MCF 10A (cell line): ENCODE data around the gene KLK10. TPM values are rescaled to one million over a fixed set of nuclear protein-coding genes. Genes with fewer than 3 reads are reported as not detected.

Experiments
- BruUV-seq: library from RNA; stranded (reverse); fragments of 400-500 nt; replicated peaks from 2 replicates; lab custom pipeline; 2021; lab: Mats Ljungman, UMichigan
- CTCF ChIA-PET: fragments of 300-600 bp; sonication (Branson Sonifier 250); formaldehyde crosslinking; extraction: SDS; loops from one replicate; lab custom pipeline; 2021; ENCODE audit warnings: antibody characterized with exemption, inconsistent platforms; lab: Yijun Ruan, JAX
- POLR2A ChIA-PET: fragments of 300-600, 350-650 bp; sonication (Branson Sonifier 250); formaldehyde crosslinking; extraction: SDS; loops from one replicate; lab custom pipeline; 2020; ENCODE audit warnings: antibody characterized with exemption, inconsistent platforms; lab: Yijun Ruan, JAX
- DNase-seq: peaks from one replicate; pipeline ENCODE4 v3.0.0-alpha.2; 2018; ENCODE audit not compliant: unreplicated experiment
- H3K27ac Mint-ChIP-seq: one replicate; pipeline ENCODE4 v1.8.0; 2022; ENCODE audit warnings: mild to moderate bottlenecking, low read depth, mixed read lengths; ENCODE audit not compliant: unreplicated experiment
- H3K27me3 Mint-ChIP-seq: one replicate; pipeline ENCODE4 v1.8.0; 2022; ENCODE audit warnings: mixed read lengths; ENCODE audit not compliant: insufficient read depth, unreplicated experiment
- H3K36me3 Mint-ChIP-seq: one replicate; pipeline ENCODE4 v1.8.0; 2022; ENCODE audit warnings: mild to moderate bottlenecking, moderate library complexity, mixed read lengths; ENCODE audit not compliant: insufficient read depth, unreplicated experiment
- H3K4me1 Mint-ChIP-seq: one replicate; pipeline ENCODE4 v1.8.0; 2022; ENCODE audit warnings: mixed read lengths; ENCODE audit not compliant: insufficient read depth, unreplicated experiment
- H3K4me3 Mint-ChIP-seq: one replicate; pipeline ENCODE4 v1.8.0; 2022; ENCODE audit warnings: mild to moderate bottlenecking, moderate library complexity, mixed read lengths; ENCODE audit not compliant: unreplicated experiment
- H3K9me3 Mint-ChIP-seq: one replicate; pipeline ENCODE4 v1.8.0; 2022; ENCODE audit warnings: mixed read lengths; ENCODE audit not compliant: unreplicated experiment
- intact Hi-C: fragments of 100-400 bp; cut with micrococcal nuclease; formaldehyde crosslinking; loops from 2 replicates; pipeline ENCODE4 v1.14.1; 2022
- total RNA-seq: library from RNA; stranded (reverse); gene quantifications from 2 replicates; pipeline ENCODE4 v1.2.3, GENCODE V29; 2022
- TF ChIP-seq, protein P1 (sequence below): fragments of 200-600 bp; IDR thresholded peaks from one replicate; pipeline ENCODE4 v1.8.0; 2022; ENCODE audit warnings: antibody characterized with exemption, mild to moderate bottlenecking; ENCODE audit not compliant: unreplicated experiment

The KLK10 gene
- total RNA-seq, 1 experiment from 2014 or later, result not detected

DNA sequence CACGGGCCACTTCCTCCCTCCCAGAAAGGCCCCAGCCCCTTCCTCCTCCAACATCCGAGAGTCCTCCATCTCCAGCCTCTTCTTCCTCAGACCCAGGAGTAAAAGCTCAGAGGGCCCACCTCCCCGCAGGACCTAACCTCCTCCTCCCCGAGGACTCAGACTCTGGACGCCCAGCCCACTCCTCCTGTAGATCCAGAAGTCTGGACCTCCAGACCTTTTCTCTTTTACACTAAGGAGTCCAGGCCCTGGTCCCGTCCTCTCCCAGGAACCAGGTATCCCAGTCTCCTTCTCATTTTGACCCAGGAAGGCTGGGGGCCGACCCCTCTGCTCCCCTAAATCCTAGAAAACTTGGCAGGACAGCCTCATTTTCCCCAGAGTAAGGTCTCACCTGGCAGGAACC, 16.2 kb downstream of the KLK10 start:
- Mint-ChIP-seq H3K36me3 (peaks cover 6% of the 10 kb centered on the region), H3K27me3 (peaks cover 4% of the 10 kb centered on the region), H3K9me3 (peaks cover 1% of the 10 kb centered on the region), H3K4me1 (no peaks in the 10 kb centered on the region), H3K27ac (no peak overlapping the region), H3K4me3 (no peak overlapping the region)
- TF ChIP-seq, protein P1, sequence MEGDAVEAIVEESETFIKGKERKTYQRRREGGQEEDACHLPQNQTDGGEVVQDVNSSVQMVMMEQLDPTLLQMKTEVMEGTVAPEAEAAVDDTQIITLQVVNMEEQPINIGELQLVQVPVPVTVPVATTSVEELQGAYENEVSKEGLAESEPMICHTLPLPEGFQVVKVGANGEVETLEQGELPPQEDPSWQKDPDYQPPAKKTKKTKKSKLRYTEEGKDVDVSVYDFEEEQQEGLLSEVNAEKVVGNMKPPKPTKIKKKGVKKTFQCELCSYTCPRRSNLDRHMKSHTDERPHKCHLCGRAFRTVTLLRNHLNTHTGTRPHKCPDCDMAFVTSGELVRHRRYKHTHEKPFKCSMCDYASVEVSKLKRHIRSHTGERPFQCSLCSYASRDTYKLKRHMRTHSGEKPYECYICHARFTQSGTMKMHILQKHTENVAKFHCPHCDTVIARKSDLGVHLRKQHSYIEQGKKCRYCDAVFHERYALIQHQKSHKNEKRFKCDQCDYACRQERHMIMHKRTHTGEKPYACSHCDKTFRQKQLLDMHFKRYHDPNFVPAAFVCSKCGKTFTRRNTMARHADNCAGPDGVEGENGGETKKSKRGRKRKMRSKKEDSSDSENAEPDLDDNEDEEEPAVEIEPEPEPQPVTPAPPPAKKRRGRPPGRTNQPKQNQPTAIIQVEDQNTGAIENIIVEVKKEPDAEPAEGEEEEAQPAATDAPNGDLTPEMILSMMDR, result no peak
- CTCF ChIA-PET, result no interaction called here
- no peak for DNase-seq
- intact Hi-C loops, result no loop called here
- POLR2A ChIA-PET, result no interaction called here
- BruUV-seq, result no TSS peak

DNA sequence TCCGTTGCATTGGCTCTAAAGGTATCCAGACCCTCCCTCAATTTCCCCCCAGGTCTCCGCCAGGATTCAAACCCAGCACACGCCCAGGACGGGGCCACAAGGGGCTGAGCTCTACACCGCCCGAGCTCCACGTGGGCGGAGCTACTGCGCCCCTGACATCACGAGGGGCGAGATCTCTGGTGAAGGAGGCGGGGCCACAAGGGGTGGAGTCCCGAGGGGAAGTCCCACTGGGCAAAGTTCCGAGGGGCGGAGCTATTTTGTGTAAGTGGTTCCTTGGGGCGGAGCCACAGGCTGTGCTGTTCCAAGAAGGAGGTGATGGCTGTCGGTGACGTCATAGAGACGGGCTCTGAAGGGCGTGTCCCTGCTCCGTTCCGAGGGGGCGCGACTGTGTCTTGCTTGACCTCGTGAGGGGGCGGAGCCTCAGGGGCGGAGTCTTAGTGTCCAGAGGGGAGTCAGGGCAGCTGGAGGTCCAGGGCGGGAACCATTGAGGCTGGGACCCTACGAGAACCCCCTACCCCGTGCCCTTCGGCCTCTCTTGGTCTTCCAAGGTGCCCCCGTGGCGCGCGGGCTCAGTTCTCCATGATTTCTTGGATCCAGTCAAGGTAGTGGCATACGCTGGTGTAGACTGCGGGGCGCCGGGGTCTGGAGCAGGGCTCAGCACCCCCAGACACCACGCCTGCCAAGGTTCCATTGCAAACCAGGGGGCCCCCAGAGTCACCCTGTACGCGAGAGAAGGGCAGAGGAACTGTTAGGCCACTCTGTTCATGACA, 16.8 kb downstream of the KLK10 start:
- intact Hi-C loops, result no loop called here
- Mint-ChIP-seq H3K4me3 (no peak overlapping the region), H3K36me3 (peaks cover 6% of the 10 kb centered on the region), H3K27ac (no peak overlapping the region), H3K27me3 (peaks cover 10% of the 10 kb centered on the region), H3K4me1 (no peaks in the 10 kb centered on the region), H3K9me3 (peaks cover 6% of the 10 kb centered on the region)
- CTCF ChIA-PET, result interaction anchor here (0.6 to 1.7 kb wide), 4 partner anchors 14 to 61 kb away, joined by 3 to 4 read pairs (median 3); no protein-coding TSS in a partner anchor
- peak; percentile 9 for DNase-seq
- BruUV-seq, result no TSS peak
- POLR2A ChIA-PET, result no interaction called here
- TF ChIP-seq, protein P1, result no peak

DNA sequence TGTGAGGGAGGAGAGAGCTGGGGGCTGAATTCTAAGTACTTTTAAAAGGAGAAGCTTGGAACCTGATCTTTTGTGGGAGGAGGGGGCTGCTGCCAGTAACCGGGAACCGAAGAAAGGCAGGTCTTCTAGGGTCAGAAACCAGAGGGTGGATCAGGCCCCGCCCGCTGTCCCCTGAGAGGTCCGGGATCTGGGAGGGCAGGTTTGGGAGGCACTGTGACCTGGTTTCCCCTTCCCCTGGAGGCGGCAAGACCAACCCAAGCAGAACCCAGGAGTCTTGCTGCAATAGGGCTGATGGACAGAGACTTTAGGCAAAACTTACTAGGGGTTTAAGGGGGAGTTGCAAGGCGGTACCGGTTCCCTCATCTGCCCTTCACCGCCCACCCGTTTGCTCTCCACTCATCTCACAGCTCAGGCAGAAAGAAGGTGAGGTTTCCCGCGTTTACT, 17.4 kb downstream of the KLK10 start:
- ChIA-PET CTCF (interaction anchor here (0.6 to 1.7 kb wide), 4 partner anchors 14 to 62 kb away, joined by 3 to 4 read pairs (median 3); no protein-coding TSS in a partner anchor), POLR2A (no interaction called here)
- Mint-ChIP-seq H3K36me3 (peaks cover 6% of the 10 kb centered on the region), H3K27ac (no peak overlapping the region), H3K9me3 (peaks cover 6% of the 10 kb centered on the region), H3K4me3 (no peak overlapping the region), H3K27me3 (peaks cover 11% of the 10 kb centered on the region), H3K4me1 (no peaks in the 10 kb centered on the region)
- TF ChIP-seq, protein P1, result no peak
- BruUV-seq, result no TSS peak
- DNase-seq, result no peak
- intact Hi-C loops, result no loop called here

DNA sequence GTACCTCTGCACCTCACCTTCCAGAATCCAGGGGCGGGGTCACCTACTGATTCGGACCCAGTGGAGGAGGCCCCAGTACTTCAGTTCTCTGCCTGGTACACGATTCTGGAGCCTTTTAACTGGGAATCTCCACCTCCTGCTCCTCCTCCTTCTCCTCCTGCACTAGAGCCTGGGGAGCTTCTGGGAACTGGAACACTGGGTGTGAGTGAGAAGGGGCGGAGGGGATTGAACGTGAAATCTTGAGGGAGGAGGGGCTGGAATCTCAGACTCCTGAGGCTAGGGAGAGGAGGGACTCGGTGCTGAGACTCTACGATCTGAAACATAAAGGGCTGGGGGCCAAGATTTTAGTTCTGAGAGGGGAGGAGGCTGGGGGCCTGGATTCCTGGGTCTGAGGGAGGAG, 18.0 kb downstream of the KLK10 start, which contains the start of gene KLK8:
KLK8 (minus strand) TSS at position 90 of the 400 bp plus-strand sequence. CDS start 437 bp downstream, outside the sequence.
- no peak within 1 kb of the TSS for H3K27ac Mint-ChIP-seq
- POLR2A ChIA-PET, result interaction anchor here (1.0 kb wide), 1 partner anchor 22 kb away, joined by 4 read pairs; no protein-coding TSS in a partner anchor
- TF ChIP-seq, protein P1, result no peak
- peaks cover 11% of the 10 kb centered on the region for H3K27me3 Mint-ChIP-seq
- H3K9me3 Mint-ChIP-seq, result peaks cover 6% of the 10 kb centered on the region
- no TSS peak for BruUV-seq
- CTCF ChIA-PET, result interaction anchor here (1.7 kb wide), 1 partner anchor 15 kb away, joined by 3 read pairs; no protein-coding TSS in a partner anchor
- no peak within 1 kb of the TSS for H3K4me3 Mint-ChIP-seq
- H3K36me3 Mint-ChIP-seq, result peaks cover 6% of the 10 kb centered on the region
- intact Hi-C loops, result no loop called here
- no peaks in the 10 kb centered on the region for H3K4me1 Mint-ChIP-seq
- no peak for DNase-seq
